Pons (tissue), 1 donor: ENCODE data around the gene FEZF2.

ENCODE experiments used
- DNase-seq: peaks from one replicate; pipeline ENCODE4 v3.0.0-alpha.2; 2016; ENCODE audit warnings: low spot score

Gene FEZF2

GRCh38 chr3:62373215-62373614 lies at the start of gene FEZF2:
TSS of gene FEZF2 (minus strand) at chr3:62373550. CDS start at chr3:62372868, 682 bp downstream.
- no peak for DNase-seq

- no peak for DNase-seq
Observed at GRCh38 chr3:62421207-62421606, 47.9 kb upstream of the FEZF2 start.

GRCh38 chr3:62416144-62416543 lies 42.8 kb upstream of the FEZF2 start:
- DNase-seq: no peak

- DNase-seq: peak; percentile 6
Observed at GRCh38 chr3:62415312-62415801, 42.0 kb upstream of the FEZF2 start.

GRCh38 chr3:62414786-62415185 lies 41.4 kb upstream of the FEZF2 start:
- no peak for DNase-seq

GRCh38 chr3:62413687-62414086 lies 40.3 kb upstream of the FEZF2 start:
- DNase-seq: no peak

GRCh38 chr3:62406945-62407344 lies 33.6 kb upstream of the FEZF2 start:
- no peak for DNase-seq

- no peak for DNase-seq
Observed at GRCh38 chr3:62405566-62405965, 32.2 kb upstream of the FEZF2 start.

GRCh38 chr3:62405135-62405534 lies 31.8 kb upstream of the FEZF2 start:
- no peak for DNase-seq

- DNase-seq: no peak
Observed at GRCh38 chr3:62404321-62404720, 31.0 kb upstream of the FEZF2 start.

- DNase-seq: no peak
Observed at GRCh38 chr3:62403765-62404164, 30.4 kb upstream of the FEZF2 start.

- no peak for DNase-seq
Observed at GRCh38 chr3:62392626-62393292, 19.4 kb upstream of the FEZF2 start.

GRCh38 chr3:62387251-62387650 lies 13.9 kb upstream of the FEZF2 start:
- DNase-seq: no peak

GRCh38 chr3:62379321-62379798 lies 6.0 kb upstream of the FEZF2 start:
- DNase-seq: no peak

GRCh38 chr3:62378921-62379320 lies 5.6 kb upstream of the FEZF2 start:
- DNase-seq: no peak

- no peak for DNase-seq
Observed at GRCh38 chr3:62378311-62378789, 5.0 kb upstream of the FEZF2 start.

GRCh38 chr3:62376906-62377877 lies 3.8 kb upstream of the FEZF2 start:
- DNase-seq: no peak

GRCh38 chr3:62376454-62376720 lies 3.0 kb upstream of the FEZF2 start:
- no peak for DNase-seq

GRCh38 chr3:62375655-62376453 lies 2.5 kb upstream of the FEZF2 start:
- DNase-seq: no peak

GRCh38 chr3:62374341-62375218 lies 1.2 kb upstream of the FEZF2 start:
- DNase-seq: no peak

GRCh38 chr3:62373714-62374333 lies 474 bp upstream of the FEZF2 start:
- no peak for DNase-seq
